Activated T-cell treated with anti-CD3 and anti-CD28 coated beads, Interleukin-2, amount 50 U/mL, for 48 hours (primary cell): ENCODE measurements around the gene SGSH.
"Not testable (repeated sequence)": the region's sequence is repeated elsewhere in the genome, so short reads cannot be mapped to it uniquely, and the experiment has no call there.

ENCODE experiments used
- DNase-seq, 2 experiments: peaks; one replicate each; pipeline ENCODE4 v3.0.0-alpha.2; 2020

SGSH gene

DNA sequence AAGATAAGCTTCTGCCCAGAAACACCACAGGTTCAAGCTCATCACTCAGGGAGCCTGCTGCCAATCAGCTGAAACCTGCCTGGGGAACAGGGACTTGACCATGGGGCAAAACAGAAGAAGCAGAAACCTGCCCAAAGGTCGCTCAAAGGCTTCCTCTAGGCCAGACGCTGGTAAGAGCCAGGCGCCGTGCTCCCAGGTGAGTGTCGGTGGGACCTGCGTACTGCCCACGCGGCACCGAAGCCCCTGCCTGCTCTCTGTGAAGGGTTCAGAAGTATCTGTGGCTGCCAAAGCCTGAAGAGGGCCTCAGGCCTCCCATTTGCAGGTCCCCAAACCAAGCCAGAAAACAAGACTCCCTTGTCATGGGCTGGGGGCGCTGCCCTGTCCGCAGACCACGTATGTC is 10.4 kb downstream of the SGSH start:
- no peak for DNase-seq

DNA sequence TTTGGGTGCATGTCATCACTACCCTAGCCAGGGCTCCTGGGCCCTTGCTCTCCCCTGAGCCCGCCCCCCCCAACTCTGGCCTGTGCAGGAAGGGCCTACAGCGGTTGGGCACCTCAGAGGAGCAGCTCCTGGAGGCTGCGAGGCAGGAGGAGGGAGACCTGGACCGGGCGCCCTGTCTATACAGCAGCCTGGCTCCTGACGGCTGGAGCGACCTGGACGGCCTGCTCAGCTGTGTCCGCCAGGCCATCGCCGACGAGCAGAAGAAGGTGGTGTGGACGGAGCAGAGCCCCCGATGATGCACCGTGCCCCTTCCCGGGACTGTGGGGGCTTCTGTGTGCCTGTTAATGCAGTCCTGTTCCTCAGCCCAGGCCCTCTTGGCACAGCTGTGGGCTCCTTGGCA is 12.1 kb downstream of the SGSH start:
- no peak for DNase-seq

DNA sequence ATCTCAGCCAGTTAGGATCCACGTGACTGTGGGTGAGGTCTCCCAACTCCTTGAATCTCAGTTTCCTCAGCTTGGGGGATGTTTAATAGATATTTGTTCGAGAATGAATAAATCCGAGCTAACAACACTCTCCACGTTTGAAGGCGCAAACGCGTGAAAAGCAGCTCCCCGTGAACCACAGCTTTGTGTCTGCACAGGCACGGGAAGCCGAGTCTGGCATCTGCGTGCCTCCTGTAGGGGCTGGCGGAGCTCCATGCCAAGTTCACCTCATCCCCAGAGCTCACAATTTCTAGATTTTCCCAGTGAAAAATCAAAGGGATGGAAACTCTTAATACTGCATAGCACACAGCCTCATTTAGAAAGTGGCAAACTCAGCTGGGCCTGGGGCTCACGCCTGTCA is 14.3 kb downstream of the SGSH start:
- no peak for DNase-seq

DNA sequence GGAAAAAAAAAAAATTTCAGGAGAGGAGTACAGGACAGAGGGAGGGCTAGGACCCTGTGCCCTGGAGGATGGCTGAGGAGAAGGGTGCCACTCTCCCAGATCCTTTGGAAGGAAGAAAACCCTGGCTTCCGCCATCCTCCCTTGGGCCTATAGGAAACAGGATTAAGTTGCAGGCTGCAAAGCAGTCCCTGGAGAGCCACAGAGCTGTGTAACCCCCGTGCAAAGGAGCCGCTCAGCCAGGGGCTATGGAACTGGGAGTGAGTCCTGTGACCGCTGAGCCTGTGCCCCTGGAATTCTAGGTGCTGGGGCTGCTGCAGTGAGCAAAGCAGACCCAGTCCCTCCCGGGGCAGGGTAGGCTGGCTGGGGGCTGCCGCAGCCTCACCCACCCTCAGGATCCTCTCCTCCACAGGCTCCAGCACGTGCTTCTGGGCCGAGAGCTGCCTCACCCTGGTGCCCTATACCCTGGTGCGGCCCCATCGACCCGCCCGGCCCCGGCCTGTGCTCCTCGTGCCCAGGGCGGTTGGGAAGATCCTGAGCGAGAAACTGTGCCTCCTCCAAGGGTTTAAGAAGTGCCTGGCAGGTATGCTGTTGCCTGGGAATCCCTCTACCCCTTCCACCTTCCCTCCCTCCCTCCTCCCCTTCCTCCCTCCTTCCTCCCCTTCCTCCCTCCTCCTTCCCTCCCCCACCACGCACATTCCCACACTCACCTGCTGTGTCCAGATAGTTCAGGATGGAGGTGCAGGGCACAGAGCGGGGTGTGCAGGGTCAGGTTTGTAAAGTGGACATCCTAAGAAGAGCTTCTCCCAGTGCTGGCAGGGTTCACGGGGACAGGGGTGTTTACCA is 15.3 kb downstream of the SGSH start:
- no peak for DNase-seq

DNA sequence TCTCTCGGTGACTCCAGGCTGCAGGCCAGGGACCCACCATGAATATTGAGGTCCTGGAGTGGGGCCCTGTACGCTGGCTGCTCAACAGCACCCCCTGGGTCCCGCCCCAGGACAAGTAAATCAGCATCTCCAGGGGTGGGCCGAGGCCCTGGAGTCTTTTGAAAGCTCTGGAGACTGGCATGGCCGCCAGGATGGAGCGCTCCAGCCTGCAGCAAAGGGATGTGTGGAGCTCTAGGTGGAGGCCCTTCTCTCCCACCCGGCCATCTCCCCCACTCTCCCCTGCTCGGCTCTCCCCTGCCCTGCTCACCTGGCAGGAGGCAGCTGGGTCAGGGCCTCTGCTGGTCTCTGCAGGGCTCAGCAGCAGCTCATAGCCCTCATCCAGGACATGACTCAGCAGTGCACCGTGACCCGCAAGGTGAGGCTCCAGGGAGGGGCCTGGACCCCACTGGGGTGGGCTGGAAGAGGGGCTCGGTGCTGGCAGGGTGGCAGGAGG is 16.6 kb downstream of the SGSH start:
- no peak for DNase-seq

DNA sequence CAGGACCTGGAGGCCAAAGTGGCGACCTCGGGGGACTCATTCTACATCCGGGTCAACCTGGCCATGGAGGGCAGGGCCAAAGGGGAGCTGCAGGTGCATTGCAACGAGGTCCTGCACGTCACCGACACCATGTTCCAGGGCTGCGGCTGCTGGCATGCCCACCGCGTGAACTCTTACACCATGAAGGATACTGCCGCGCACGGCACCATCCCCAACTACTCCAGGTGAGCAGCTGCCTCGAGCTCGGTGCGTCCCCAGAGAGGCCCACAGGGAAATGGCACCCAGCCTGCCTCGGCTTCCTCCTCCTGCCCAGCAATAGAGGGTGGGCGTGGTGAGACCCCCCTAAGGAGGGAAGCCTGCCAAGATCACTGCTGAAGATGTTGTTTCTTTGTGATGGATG is 17.9 kb downstream of the SGSH start:
- no peak for DNase-seq

DNA sequence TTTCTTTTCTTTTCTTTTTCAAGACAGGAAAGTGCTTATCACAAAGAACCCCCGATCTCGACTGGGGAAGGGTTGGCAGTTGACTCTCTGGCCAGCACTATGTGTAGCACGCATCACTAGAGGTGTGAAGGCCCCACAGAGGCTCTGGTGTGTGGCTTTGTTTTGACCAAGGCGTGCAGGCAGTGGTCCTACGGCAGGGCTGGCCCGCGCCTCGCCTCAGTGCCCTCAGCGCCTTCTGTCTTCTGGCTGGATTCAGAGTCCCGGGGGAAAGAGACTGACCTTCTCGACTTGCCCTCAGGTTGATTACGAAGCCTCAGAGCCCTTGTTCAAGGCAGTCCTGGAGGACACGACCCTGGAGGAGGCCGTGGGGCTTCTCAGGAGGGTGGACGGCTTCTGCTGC is 18.7 kb downstream of the SGSH start:
- DNase-seq = no peak

DNA sequence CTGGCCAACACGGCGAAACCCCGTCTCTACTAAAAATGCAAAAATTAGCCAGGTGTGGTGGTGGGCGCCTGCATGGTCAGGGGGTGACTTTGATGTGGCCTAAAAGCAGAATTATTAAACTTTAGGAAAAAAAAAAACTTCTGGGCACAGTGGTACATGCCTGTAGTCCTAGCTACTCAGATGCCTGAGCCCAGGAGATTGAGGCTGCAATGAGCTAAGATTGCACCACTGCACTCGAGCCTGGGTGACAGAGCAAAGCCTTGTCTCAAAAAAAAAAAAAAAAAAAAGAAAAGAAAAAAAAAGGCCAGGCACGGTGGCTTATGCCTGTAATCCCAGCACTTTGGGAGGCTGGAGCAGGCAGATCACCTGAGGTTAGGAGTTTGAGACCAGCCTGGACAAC is 20.8 kb downstream of the SGSH start:
- DNase-seq = not testable (repeated sequence)

DNA sequence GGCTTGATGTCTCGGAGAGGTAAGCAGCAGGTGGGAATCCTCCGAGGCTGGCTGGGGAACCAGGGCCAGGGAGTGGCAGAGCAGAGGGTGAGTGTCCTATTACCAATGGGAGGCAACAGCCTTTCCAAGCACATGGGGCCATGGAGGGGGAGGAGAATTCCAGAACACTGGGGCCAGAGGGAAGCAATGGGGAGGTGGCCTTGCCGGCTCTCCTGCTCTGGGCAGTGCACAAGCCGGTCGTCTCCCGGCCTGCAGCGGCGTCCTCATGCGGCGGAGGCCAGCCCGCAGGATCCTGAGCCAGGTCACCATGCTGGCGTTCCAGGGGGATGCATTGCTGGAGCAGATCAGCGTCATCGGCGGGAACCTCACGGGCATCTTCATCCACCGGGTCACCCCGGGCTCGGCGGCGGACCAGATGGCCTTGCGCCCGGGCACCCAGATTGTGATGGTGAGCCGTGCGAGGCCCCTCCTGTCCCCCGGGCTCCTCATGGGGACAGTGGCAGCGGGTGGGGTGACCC is 21.9 kb downstream of the SGSH start:
- no peak for DNase-seq

DNA sequence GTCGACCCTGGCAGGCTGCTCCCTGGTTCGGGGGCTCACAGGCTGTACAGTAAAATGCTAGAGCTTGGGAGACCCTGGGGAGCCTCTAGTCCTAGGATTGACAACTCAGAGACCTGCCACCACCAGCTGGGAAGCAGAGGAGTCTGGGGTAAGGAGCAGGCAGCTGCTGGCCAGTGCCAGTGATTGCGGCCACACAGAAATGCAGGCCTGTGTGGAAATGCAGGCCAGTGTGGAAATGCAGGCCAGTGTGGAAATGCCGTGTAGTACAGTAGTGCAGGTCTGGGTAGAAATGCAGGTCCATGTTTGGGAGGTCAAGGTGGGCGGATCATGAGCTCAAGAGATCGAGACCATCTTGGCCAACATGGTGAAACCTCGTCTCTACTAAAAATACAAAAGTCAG is 23.5 kb downstream of the SGSH start:
- DNase-seq = no peak

DNA sequence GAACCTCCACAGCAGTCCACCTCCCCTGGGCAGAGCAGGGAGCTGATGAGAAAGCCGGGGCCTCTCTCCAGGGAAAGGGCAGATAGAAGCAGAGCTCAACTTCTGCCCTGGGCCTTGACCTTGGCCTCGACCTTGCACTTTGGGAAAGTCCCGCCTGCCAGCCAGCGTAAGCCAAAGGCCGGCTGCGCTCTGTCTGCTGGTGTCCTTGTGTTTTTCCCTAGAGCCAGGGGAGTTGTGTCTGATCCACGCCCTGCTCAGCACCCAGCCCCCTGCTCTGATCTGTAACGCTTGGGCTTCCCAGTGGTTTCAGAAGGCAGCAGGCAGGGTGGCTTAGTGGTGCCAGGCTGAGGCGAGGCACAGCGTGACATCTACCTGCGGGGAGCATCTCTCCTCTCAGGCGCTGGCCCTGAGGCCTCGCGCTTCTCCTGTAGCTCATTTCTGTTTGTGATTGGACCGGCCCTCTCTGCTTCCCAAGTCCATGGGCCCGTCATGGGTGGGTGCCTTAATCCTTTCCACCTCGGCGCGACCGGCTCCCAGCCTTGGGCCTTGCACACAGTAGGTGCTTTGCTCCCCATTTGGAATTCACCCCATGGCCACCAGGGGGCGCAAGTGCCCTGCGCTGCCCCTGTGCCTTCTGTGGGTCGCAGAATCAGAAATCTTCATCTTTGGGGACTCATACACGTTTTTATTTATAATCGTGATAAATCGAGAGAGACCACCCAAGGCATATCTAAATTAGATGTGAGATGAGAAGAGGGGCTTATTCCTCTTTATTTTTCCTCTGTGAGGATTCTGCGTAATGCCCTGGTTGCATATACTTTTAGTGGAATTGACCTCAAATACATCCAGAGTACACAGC is 24.2 kb downstream of the SGSH start:
- DNase-seq = peak; percentile 70 to 72

DNA sequence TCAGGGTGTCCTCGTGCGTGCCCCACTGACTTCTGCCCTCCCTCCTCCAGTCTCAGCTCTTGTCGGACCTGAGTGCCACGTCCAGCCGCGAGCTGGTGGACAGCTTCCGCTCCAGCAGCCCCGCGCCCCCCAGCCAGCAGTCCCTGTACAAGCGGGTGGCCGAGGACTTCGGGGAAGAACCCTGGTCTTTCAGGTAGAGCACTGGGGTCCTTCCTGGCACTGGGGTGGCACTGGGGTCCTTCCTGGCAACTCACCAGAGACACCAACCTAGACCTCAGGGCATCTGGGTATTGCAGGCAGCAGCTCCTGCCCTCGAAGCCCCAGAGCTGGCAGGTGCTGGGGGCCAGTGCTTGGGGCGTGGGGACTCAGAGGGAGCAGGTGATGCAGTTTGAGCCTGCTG is 25.0 kb downstream of the SGSH start:
- DNase-seq = no peak

DNA sequence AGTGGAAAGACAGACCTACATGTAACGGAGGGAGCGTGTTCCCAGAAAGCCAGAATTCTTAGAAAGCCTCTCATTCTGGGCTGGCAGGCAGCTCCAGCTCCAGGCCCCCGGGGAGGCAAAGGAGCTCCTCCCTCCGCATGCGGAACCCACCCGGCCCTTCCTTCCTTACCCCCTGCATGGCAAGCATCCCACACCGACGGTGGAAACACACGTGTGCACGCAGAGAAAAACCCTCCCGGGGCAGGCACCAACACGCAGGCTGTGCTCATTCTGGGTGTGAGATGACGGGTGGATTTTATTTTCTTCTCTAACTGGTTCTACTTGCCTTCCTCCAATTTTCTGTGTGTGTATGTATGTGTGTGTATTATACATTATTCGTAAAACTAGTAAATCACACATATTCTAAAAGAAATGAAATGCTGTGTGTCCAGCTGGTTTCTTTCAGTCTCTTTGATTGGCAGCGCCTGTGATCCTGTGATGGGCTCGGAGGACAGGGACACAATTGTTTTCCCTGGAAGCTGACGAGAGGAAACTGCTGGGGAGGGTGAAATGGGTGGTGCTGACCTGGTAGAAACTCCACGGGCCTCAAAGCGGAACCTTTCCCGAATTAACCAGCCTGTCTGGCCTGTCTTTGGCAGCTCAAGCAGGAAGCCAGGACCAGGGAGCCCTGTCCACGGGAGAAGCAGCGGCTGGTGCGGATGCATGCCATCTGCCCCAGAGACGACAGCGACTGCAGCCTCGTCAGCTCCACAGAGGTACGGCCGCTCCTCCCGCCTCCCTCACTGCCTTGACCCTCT is 28.1 kb downstream of the SGSH start:
- no peak for DNase-seq

DNA sequence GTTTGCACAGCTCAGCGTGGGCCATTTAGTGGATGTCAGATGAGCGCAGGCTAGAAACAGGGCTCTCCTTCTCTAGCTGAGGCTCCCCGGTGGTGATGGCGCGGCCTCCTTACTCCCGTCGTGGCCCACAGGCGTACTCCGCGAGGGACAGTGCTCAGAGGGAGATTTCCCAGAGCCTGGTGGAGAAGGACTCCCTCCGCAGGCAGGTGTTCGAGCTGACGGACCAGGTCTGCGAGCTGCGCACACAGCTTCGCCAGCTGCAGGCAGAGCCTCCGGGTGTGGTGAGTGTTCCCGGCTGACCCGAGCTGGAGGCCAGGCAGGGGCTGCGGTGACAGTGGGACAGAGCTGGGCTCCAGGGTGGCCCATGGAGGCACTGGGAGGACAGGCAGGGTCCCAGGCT is 28.9 kb downstream of the SGSH start:
- no peak for DNase-seq

DNA sequence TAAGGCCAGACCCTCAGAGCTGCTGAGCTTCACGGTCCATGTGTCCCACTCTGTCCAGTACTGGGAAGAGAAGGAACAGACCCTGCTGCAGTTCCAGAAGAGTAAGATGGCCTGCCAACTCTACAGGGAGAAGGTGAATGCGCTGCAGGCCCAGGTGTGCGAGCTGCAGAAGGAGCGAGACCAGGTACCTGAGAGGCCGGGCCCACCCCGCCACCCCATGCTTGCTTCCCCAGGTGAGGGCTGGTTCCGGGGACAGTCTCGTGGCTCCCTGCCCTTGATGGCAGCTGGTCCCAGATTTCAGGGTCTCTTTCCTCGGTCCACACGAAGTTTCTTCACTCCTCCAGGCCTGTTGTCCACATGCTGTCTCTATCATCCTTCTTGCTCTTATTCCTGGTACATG is 29.4 kb downstream of the SGSH start:
- DNase-seq = no peak

DNA sequence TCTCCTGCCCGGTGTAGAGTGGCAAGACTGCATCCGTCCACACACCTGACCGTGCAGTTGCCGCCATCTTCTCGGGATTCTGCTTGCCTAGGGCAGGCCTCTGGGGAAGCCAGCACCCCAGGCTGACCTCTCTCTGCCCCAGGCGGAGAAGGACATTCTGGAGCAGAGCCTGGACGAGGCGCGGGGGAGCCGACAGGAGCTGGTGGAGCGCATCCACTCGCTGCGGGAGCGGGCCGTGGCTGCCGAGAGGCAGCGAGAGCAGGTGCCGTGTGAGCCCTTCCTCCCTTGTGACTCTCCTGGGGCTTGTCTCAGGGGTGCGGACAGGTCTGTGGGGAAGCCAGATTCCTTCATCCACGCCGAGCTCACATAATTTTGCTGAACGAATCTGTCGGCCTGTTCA is 30.5 kb downstream of the SGSH start:
- DNase-seq = no peak

DNA sequence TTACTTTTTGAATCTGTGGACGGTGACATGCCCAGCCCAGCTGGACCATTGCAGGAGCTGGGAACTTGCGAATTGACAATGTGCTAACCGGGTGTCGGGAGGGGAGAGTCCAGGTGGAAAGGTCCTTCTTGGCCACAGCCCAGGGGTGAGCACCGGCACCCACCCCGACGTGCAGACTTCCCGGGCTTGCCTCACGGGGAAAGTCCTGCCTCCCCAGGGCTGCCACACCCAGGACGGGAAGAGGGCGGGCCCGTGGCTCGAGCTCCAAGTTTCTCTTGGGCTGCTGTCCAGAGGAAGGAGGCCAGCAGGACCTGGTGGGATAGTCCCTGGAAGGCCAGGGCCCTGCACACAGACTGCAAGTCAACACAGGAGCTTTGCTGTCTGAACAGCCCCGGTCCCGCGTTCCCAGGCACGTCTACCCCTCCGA is 32.6 kb downstream of the SGSH start:
- no peak for DNase-seq

DNA sequence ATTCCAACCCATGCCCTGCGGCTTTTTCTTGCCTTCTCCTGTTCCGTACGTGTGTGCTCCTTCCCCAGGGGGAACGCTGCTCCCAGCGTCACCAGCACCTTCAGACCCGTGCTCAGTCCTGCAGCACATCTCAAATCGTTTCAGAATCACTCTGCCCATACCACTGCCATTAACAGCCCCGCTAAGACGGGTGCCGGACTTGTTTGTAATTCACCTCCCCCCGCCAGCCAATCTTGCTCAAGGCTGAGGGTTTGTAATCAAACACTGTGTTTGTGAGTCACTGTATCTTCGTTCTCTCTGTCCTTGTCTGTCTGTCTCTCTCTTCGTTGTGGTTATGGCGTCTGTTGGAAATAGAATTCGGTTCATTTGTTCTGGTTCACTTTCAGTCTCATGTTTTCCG is 33.0 kb downstream of the SGSH start:
- DNase-seq = no peak

DNA sequence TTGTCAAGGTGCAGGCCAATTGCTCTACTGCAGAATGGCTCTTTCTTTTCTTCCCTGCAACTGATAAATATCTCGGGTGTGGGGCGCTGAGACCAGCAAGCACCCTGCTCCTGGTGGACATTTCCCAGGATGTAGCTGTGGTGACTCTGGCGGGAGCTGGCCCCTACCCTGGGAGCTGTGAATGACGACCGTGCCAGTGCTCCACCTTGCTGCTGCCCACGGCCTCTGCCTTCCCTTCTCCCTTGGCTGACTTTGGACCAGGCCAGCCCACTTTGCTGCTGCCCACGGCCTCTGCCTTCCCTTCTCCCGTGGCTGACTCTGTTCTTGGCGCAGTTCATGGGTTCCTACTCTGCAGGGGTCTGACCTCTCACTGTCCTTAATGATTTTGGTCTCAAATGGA is 34.2 kb downstream of the SGSH start:
- no peak for DNase-seq

DNA sequence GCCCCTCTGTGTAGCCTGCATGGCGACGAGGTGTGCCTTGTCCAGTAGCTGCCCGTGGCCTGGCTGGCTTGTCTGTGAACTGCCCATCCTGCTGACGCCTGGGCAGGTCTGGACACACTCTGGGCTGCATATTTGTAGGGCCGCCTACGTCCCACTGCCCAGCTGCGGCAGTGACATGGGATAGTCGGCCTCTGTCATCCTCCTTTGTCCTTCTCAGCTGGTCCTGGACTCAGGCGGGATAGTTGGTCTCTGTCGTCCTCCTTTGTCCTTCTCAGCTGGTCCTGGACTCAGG is 35.8 kb downstream of the SGSH start:
- DNase-seq = no peak

DNA sequence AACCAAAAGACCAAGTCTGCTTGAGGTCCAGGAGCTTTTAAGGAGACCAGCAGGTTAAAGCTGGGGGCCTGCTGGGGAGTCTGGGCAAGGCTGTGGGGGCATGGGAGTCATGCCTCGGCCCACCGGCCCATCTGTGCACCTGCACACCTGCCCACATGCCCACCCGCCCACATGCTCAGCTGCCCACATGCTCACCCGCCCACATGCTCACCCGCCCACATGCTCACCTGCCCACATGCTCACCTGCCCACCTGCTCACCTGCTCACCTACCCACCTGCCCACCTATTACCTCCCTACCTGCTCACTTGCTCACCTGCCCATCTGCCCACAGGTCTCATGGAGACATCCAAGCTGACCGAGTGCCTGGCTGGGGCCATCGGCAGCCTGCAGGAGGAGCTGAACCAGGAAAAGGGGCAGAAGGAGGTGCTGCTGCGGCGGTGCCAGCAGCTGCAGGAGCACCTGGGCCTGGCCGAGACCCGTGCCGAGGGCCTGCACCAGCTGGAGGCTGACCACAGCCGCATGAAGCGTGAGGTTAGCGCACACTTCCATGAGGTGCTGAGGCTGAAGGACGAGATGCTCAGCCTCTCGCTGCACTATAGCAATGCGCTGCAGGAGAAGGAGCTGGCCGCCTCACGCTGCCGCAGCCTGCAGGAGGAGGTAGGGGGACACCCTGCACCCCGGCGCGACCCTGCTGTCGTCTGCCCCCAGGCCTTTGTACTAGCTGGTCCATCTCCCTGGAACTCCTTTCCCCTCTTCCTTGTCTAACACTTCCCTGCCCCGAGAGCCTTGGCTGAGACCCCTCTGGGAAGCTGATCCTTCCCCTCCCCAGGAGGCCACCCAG is 36.3 kb downstream of the SGSH start:
- no peak for DNase-seq

DNA sequence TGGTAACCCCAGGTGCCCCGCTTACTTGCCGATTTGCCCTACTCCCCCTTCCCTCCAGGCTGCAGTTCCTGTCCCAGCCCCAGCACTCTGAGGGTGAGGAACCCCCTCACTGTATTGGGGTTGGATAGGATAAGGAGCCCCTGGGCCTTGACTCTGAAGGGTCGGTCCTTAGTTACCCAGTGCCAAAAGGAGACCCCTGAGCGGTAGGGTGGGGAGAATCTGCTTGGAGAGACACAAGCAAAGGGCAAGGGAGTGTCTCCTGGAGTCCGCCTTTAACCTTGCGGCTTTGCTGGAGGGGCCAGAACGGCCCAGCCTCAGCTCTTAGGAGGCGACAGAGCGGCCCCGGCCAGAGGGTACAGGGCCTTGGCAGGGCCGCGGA is 37.3 kb downstream of the SGSH start:
- no peak for DNase-seq
